K562 (cell line): Measurements from ENCODE around the gene LILRA5. TPM values are rescaled to one million over a fixed set of nuclear protein-coding genes. Genes with fewer than 3 reads are reported as not detected.

Source experiments
- ATAC-seq: fragments of 200-7000 bp; cut with Tn5 transposase; 3 replicates; pipeline ENCODE4 v1.9.1; 2020; ENCODE audit warnings: moderate library complexity
- BruUV-seq: library from RNA; stranded (reverse); fragments of 400-500 nt; replicated peaks from 2 replicates; lab custom pipeline; 2021; lab: Mats Ljungman, UMichigan
- CTCF ChIA-PET: fragments of 300-600 bp; formaldehyde crosslinking; extraction: SDS; loops from one replicate; lab custom pipeline; 2021; ENCODE audit warnings: low intra/inter-chr PET ratio; lab: Yijun Ruan, JAX
- POLR2A ChIA-PET: fragments of 300-600, 350-650 bp; sonication (Branson Sonifier 250); formaldehyde crosslinking; extraction: SDS; loops from one replicate; lab custom pipeline; 2021; ENCODE audit warnings: antibody characterized with exemption, inconsistent platforms; lab: Yijun Ruan, JAX
- DNase-seq, 4 experiments: peaks; one replicate each; pipeline versions ENCODE4 v3.0.0 to v3.0.0-alpha.2; 2011 to 2018; ENCODE audit warnings: low spot score in 3 of 4, mixed read lengths in 3 of 4; ENCODE audit errors: extremely low read depth in 1 of 4
- FAIRE-seq: peaks from 2 replicates; lab custom pipeline; 2011; peaks lifted over from hg19 to GRCh38; lab: Jason Lieb, UNC
- H2AFZ ChIP-seq: 2 replicates; pipeline ENCODE4 v1.6.0; 2011; ENCODE audit warnings: low read depth, low read length, control low read depth, inconsistent platforms
- H3K27ac ChIP-seq: fragments of 200-600 bp; 3 replicates; pipeline ENCODE4 v1.8.0; 2011; ENCODE audit warnings: low read depth, mild to moderate bottlenecking, control low read depth, inconsistent platforms, low read length, moderate library complexity, mixed read lengths; ENCODE audit errors: extremely low read depth
- H3K27me3 ChIP-seq, 2 experiments: fragments of 300-600 bp in 1 of 2; 2 replicates in 1 of 2; 3 replicates in 1 of 2; pipeline versions ENCODE4 v1.6.0 to v1.8.0; 2011; ENCODE audit warnings: inconsistent platforms in 2 of 2, low read length in 2 of 2, mild to moderate bottlenecking in 1 of 2, mixed read lengths in 1 of 2, moderate library complexity in 1 of 2; ENCODE audit not compliant: control insufficient read depth in 2 of 2, insufficient read depth in 2 of 2
- H3K36me3 ChIP-seq: fragments of 300-600 bp; 3 replicates; pipeline ENCODE4 v1.8.0; 2011; ENCODE audit warnings: mild to moderate bottlenecking, low read length, inconsistent platforms; ENCODE audit not compliant: control insufficient read depth, insufficient read depth
- H3K4me1 ChIP-seq, 2 experiments: fragments of 200-600 bp in 1 of 2; replicated peaks in 1 of 2; 2 replicates in 1 of 2; 3 replicates in 1 of 2; pipeline versions ENCODE4 v1.5.1 to v1.8.0; 2011; ENCODE audit warnings: inconsistent platforms in 2 of 2, low read length in 2 of 2, mild to moderate bottlenecking in 1 of 2, mixed read lengths in 1 of 2, moderate library complexity in 1 of 2; ENCODE audit not compliant: control insufficient read depth in 2 of 2, insufficient read depth in 2 of 2
- H3K4me2 ChIP-seq: 2 replicates; pipeline ENCODE4 v1.6.1; 2011; ENCODE audit warnings: low read length, control low read depth, inconsistent platforms, mixed read lengths; ENCODE audit not compliant: insufficient read depth
- H3K4me3 ChIP-seq: fragments of 200-600 bp; sonication (generic), shearing (Covaris generic); 2 replicates; pipeline ENCODE4 v1.5.1; 2016; ENCODE audit warnings: control low read depth, inconsistent platforms
- H3K79me2 ChIP-seq: fragments of 200-600 bp; 3 replicates; pipeline ENCODE4 v1.8.0; 2011; ENCODE audit warnings: low read length, inconsistent platforms; ENCODE audit not compliant: control insufficient read depth, insufficient read depth
- H3K9ac ChIP-seq, 2 experiments: 2 replicates each; pipeline versions ENCODE4 v1.6.0 to v1.6.1; 2011; ENCODE audit warnings: low read depth in 2 of 2, low read length in 2 of 2, control low read depth in 1 of 2, inconsistent platforms in 1 of 2, mild to moderate bottlenecking in 1 of 2, mixed read lengths in 1 of 2; ENCODE audit not compliant: insufficient read depth in 1 of 2
- H3K9me1 ChIP-seq: one replicate; pipeline ENCODE4 v1.6.0; 2011; ENCODE audit warnings: inconsistent platforms, mild to moderate bottlenecking, low read length, moderate library complexity; ENCODE audit not compliant: control insufficient read depth, insufficient read depth
- H3K9me3 ChIP-seq: replicated peaks from 2 replicates; pipeline ENCODE4 v1.5.1; 2011; ENCODE audit warnings: low read depth, low read length, inconsistent platforms; ENCODE audit not compliant: control insufficient read depth, insufficient read depth
- H4K20me1 ChIP-seq: replicated peaks from 2 replicates; pipeline ENCODE4 v1.6.1; 2011; ENCODE audit warnings: low read length, inconsistent platforms, mixed read lengths; ENCODE audit not compliant: control insufficient read depth, insufficient read depth
- DIDO1 ChIP-seq: fragments of 450-650 bp; IDR thresholded peaks from 2 replicates; pipeline ENCODE4 v1.6.1; 2016; ENCODE audit warnings: low read depth, missing biosample characterization, missing genetic modification characterization
- FIP1L1 ChIP-seq: fragments of 200-400 bp; formaldehyde crosslinking; IDR thresholded peaks from 2 replicates; pipeline ENCODE4 v1.6.1; 2018; ENCODE audit warnings: mild to moderate bottlenecking, low read depth, low read length; ENCODE audit not compliant: poor library complexity, severe bottlenecking
- GABPA ChIP-seq: fragments of 200-800 bp; sonication (Bioruptor generic); conservative IDR thresholded peaks from 2 replicates; pipeline ENCODE4 v1.6.1; 2016; ENCODE audit warnings: low read depth, missing genetic modification characterization, missing compliant biosample characterization
- HMGXB4 ChIP-seq: sonication (generic); formaldehyde crosslinking; IDR thresholded peaks from 2 replicates; pipeline ENCODE4 v1.8.1; 2023; ENCODE audit warnings: mild to moderate bottlenecking, missing genetic modification reagents
- IRF1 ChIP-seq: sonication (generic); formaldehyde crosslinking; IDR thresholded peaks from 2 replicates; pipeline ENCODE4 v1.8.0; 2022; ENCODE audit warnings: missing genetic modification reagents, mild to moderate bottlenecking, borderline replicate concordance
- KLF1 ChIP-seq: fragments of 450-650 bp; IDR thresholded peaks from 2 replicates; pipeline ENCODE4 v1.6.1; 2016; ENCODE audit warnings: missing genetic modification characterization, missing compliant biosample characterization
- MEF2A ChIP-seq: IDR thresholded peaks from 2 replicates; pipeline ENCODE4 v1.6.1; 2011; ENCODE audit warnings: low read depth, mild to moderate bottlenecking, low read length, moderate library complexity; ENCODE audit not compliant: control insufficient read depth
- RFX1 ChIP-seq: fragments of 450-650 bp; IDR thresholded peaks from 2 replicates; pipeline ENCODE4 v1.6.1; 2016; ENCODE audit warnings: mild to moderate bottlenecking, moderate library complexity
- RFX5 ChIP-seq: IDR thresholded peaks from 2 replicates; pipeline ENCODE4 v1.6.1; 2011; ENCODE audit warnings: low read depth, mild to moderate bottlenecking, improper control_type of control experiment, low read length
- SMAD2 ChIP-seq: fragments of 150-350 bp; IDR thresholded peaks from 2 replicates; pipeline ENCODE4 v1.6.1; 2014; ENCODE audit warnings: low read depth, mild to moderate bottlenecking, low read length
- XRCC3 ChIP-seq: fragments of 450-650 bp; IDR thresholded peaks from 2 replicates; pipeline ENCODE4 v1.6.1; 2017; ENCODE audit warnings: mild to moderate bottlenecking, moderate library complexity
- ZKSCAN1 ChIP-seq: fragments of 150-350 bp; IDR thresholded peaks from 2 replicates; pipeline ENCODE4 v1.6.1; 2016; ENCODE audit warnings: low read depth, low read length
- ZNF140 ChIP-seq: fragments of 250-450 bp; sonication (Bioruptor Pico); IDR thresholded peaks from 2 replicates; pipeline ENCODE4 v1.8.0; 2021; ENCODE audit warnings: moderate library complexity, mild to moderate bottlenecking, inconsistent platforms
- ZNF165 ChIP-seq: fragments of 250-450 bp; sonication (Bioruptor Pico); IDR thresholded peaks from 2 replicates; pipeline ENCODE4 v1.4.0; 2020; ENCODE audit warnings: borderline replicate concordance
- ZNF3 ChIP-seq: fragments of 250-450 bp; sonication (Bioruptor Pico); IDR thresholded peaks from 2 replicates; pipeline ENCODE4 v1.5.0; 2021; ENCODE audit warnings: mild to moderate bottlenecking, moderate library complexity
- ZNF444 ChIP-seq: fragments of 250-450 bp; sonication (Bioruptor Pico); IDR thresholded peaks from 2 replicates; pipeline ENCODE4 v1.4.0; 2020; ENCODE audit warnings: mild to moderate bottlenecking, moderate library complexity
- ZNF696 ChIP-seq: fragments of 250-450 bp; sonication (Bioruptor Pico); conservative IDR thresholded peaks from 2 replicates; pipeline ENCODE4 v1.4.0; 2020; ENCODE audit warnings: mild to moderate bottlenecking, moderate library complexity
- WGBS: fragments of 100-300 bp; shearing (Covaris generic); methylation state at CpG from one replicate; pipeline ENCODE4 v1.1.6; 2016; ENCODE audit warnings: low coverage, mixed read lengths; ENCODE audit not compliant: insufficient coverage; ENCODE audit errors: missing lambda C conversion rate; 5-methylcytosine and 5-hydroxymethylcytosine counted together
- in situ Hi-C: fragments of 300-500 bp; cut with MboI; formaldehyde crosslinking; loops from 4 replicates; pipeline ENCODE4 v1.15.0; 2018; ENCODE audit warnings: inconsistent platforms, mixed read lengths
- intact Hi-C: fragments of 100-400 bp; cut with micrococcal nuclease; formaldehyde crosslinking; loops from 2 replicates; pipeline ENCODE4 v1.14.2; 2022
- polyA plus RNA-seq, 8 experiments: library from polyadenylated mRNA; depleted of rRNA in 4 of 8; stranded (reverse) in 5 of 8; unstranded in 3 of 8; fragments of >200 nt; fragmentation: Nextera tagmentation in 2 of 8; fragmentation: Illumina TruSeq in 1 of 8; extraction: Ambion mirVana in 2 of 8; extraction: Trizol in 1 of 8; gene quantifications; 2 replicates each; pipeline versions ENCODE4 v1.2.1 to v1.2.3, GENCODE V29; 2011 to 2014; ENCODE audit warnings: inconsistent platforms in 1 of 8, missing spikeins in 1 of 8
- total RNA-seq, 7 experiments: library from RNA; depleted of rRNA in 6 of 7; stranded (reverse); fragments of >200 nt in 6 of 7; fragmentation: Illumina TruSeq in 2 of 7; extraction: Trizol in 2 of 7; gene quantifications; 2 replicates each; pipeline versions ENCODE4 v1.2.1 to v1.2.3, GENCODE V29; 2011 to 2021; ENCODE audit warnings: low replicate concordance in 1 of 7

Gene LILRA5
- total and polyA plus RNA-seq, 9 of the 15 experiments (the other 6 are each of a cell fraction or from before 2014, with no cell fraction given): not detected

GRCh38 chr19:54316746-54317107 is 3.8 kb upstream of the LILRA5 start:
- H3K9ac ChIP-seq: no peak overlapping the region
- POLR2A ChIA-PET: no interaction called here
- H4K20me1 ChIP-seq: no peaks in the 10 kb centered on the region
- peaks cover 25 to 54% of the 10 kb centered on the region in 2 experiments for H3K27me3 ChIP-seq
- no peak for FAIRE-seq
- no peaks in the 10 kb centered on the region for H3K4me1 ChIP-seq
- no TSS peak for BruUV-seq
- no peaks in the 10 kb centered on the region for H3K36me3 ChIP-seq
- H3K9me3 ChIP-seq: no peaks in the 10 kb centered on the region
- TF ChIP-seq ZNF444 (CRISPR knock-in tag) (no peak), SMAD2 (no peak), RFX1 (peak; percentile 91), KLF1 (tag) (0 out of 2 replicates have a peak, but pooled peaks have one; percentile 21), XRCC3 (no peak), GABPA (peak; percentile 45)
- TF ChIP-seq, all 486 proteins: peak for 3
- peak in 3 of 4 experiments; percentile 22 to 51 (median 48) for DNase-seq
- H3K9me1 ChIP-seq: no peaks in the 10 kb centered on the region
- no peak overlapping the region for H3K4me3 ChIP-seq
- no peak overlapping the region for H3K27ac ChIP-seq
- CTCF ChIA-PET: no interaction called here
- intact Hi-C loops: no loop called here
- H3K4me2 ChIP-seq: no peak overlapping the region
- H2AFZ ChIP-seq: no peak overlapping the region
- ATAC-seq: no peak
- H3K79me2 ChIP-seq: no peaks in the 10 kb centered on the region
- 3% methylated on average over 10 of the region's 11 CpGs for WGBS
- in situ Hi-C loops: no loop called here

- no peak for TF ChIP-seq IRF1
- no peak for TF ChIP-seq MEF2A
- TF ChIP-seq ZKSCAN1: no peak
- TF ChIP-seq ZNF140 (CRISPR knock-in tag): no peak
- no peak for TF ChIP-seq GABPA
- TF ChIP-seq FIP1L1: no peak
- no peak for TF ChIP-seq ZNF3 (CRISPR knock-in tag)
- TF ChIP-seq ZNF696: no peak
- TF ChIP-seq HMGXB4 (CRISPR knock-in tag): no peak
- TF ChIP-seq RFX5: no peak
- TF ChIP-seq ZNF165 (CRISPR knock-in tag): no peak
- TF ChIP-seq DIDO1 (tag): no peak
- no peak overlapping the region for H3K9ac ChIP-seq
- no peaks in the 10 kb centered on the region for H3K4me1 ChIP-seq
- FAIRE-seq (no peak), ATAC-seq (no peak), DNase-seq (no peak)
- no peaks in the 10 kb centered on the region for H3K9me1 ChIP-seq
- no peak overlapping the region for H3K4me3 ChIP-seq
- no peak overlapping the region for H3K27ac ChIP-seq
- no peaks in the 10 kb centered on the region for H3K36me3 ChIP-seq
- H3K27me3 ChIP-seq: peaks cover 23 to 60% of the 10 kb centered on the region in 2 experiments
- no peaks in the 10 kb centered on the region for H4K20me1 ChIP-seq
- BruUV-seq: no TSS peak
- no peaks in the 10 kb centered on the region for H3K9me3 ChIP-seq
- intact Hi-C loops: no loop called here
- under 1% methylated on average over 10 of the region's 10 CpGs for WGBS
- in situ Hi-C loops: no loop called here
- H3K79me2 ChIP-seq: no peaks in the 10 kb centered on the region
- no peak overlapping the region for H2AFZ ChIP-seq
- no peak overlapping the region for H3K4me2 ChIP-seq
- CTCF ChIA-PET: no interaction called here
- POLR2A ChIA-PET: no interaction called here
Measured at GRCh38 chr19:54315956-54316355, 3.0 kb upstream of the LILRA5 start.
